ENCODE data around the gene SCRN2. TPM values are rescaled to one million over a fixed set of nuclear protein-coding genes. Genes with fewer than 3 reads are reported as not detected.

The SCRN2 gene
- total and polyA plus RNA-seq, 2 of the 13 experiments (the other 11 are each of a cell fraction or from before 2014, with no cell fraction given): 21.7 to 29.5 TPM

DNA sequence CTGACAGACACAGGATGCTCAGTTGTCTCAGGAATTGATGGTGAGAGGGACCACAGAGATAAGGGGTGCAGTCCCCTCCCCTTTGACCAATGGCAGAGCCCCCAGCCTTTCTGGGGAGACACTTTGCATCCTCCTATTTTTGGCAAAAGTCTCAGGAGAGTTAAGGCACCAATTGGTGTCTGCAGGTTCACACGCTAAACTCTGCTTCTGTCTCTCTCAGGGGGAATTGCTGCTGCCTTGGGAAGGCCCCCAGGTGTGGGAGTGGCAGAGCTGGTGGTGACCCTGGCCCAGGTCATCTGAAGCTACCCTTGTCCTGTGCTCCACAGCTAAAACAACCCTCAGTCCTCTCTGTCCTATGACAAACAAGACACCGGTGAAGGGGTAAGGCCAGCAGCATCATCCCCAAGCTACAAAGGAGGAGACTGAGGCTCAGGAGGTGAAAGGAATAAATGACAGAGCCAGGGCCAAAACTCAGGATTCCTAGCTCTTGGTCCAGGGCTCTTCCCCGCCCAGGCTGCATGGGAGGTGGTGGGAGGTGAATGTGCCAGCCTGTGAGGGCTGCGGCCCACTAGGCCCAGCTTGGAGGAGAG is 39.8 kb downstream of the SCRN2 start:
- Histone ChIP-seq H3K36me3 (replicated peaks in 1 of 2; ENCODE audit: control insufficient read depth in 1 of 2, insufficient read depth in 2 of 2, low read length in 2 of 2) (no peaks in the 10 kb centered on the region), H3K4me3 (replicated peaks in 1 of 3; ENCODE audit: insufficient read depth in 1 of 3, low read depth in 2 of 3, low read length in 3 of 3) (no peak overlapping the region), H4K20me1 (ENCODE audit: insufficient read depth, low read length) (peaks cover 4% of the 10 kb centered on the region; the same call in 1 of the 2 replicates), H3K79me2 (ENCODE audit: insufficient read depth, low read length) (no peaks in the 10 kb centered on the region), H3K27me3 (ENCODE audit: control insufficient read depth in 1 of 2, insufficient read depth in 2 of 2, low read length in 2 of 2) (peaks cover 4 to 16% of the 10 kb centered on the region in 2 experiments; a peak in 4 of 5 replicates), H3K27ac (ENCODE audit: extremely low read length, insufficient read depth, low read length) (no peak overlapping the region), H2AFZ (ENCODE audit: low read length) (no peak overlapping the region), H3K4me2 (ENCODE audit: low read depth, low read length) (no peak overlapping the region), H3K4me1 (ENCODE audit: insufficient read depth, low read length) (no peaks in the 10 kb centered on the region), H3K9ac (ENCODE audit: insufficient read depth, low read depth, low read length) (no peak overlapping the region), H3K9me3 (ENCODE audit: low read length) (no peaks in the 10 kb centered on the region)
- intact Hi-C loops (cut with micrococcal nuclease; ENCODE audit: unreplicated experiment) (no loop called here), in situ Hi-C loops (cut with HindIII; ENCODE audit: extremely low pct_ligation_motif_present, low pct_unique_long_range_greater_than_20kb) (no loop called here)
- POLR2A ChIA-PET: no interaction called here
- DNase-seq (ENCODE audit: low spot score): no peak
- 16% methylated on average over 4 of the region's 4 CpGs for WGBS (ENCODE audit: low lambda C conversion rate)
- no TSS peak for BruUV-seq (replicated peaks)
- FAIRE-seq: no peak
- CTCF ChIA-PET (ENCODE audit: low intra/inter-chr PET ratio, low total read pairs): interaction anchor here (2.2 kb wide), 1 partner anchor 25 kb away, joined by 15 read pairs; no protein-coding TSS in a partner anchor
- ATAC-seq: no peak
- TF ChIP-seq NBN (conservative IDR thresholded peaks at IDR 0.05) (no peak), ZNF75D (CRISPR knock-in tag; IDR thresholded peaks at IDR 0.05; ENCODE audit: borderline replicate concordance) (no peak), ERF (CRISPR knock-in tag; IDR thresholded peaks at IDR 0.05) (no peak), SRSF1 (optimal IDR thresholded peaks at IDR 0.05; ENCODE audit: low read depth, low read length) (no peak), XRCC5 (optimal IDR thresholded peaks at IDR 0.05; ENCODE audit: low read length) (no peak)
- TF ChIP-seq, protein P1, sequence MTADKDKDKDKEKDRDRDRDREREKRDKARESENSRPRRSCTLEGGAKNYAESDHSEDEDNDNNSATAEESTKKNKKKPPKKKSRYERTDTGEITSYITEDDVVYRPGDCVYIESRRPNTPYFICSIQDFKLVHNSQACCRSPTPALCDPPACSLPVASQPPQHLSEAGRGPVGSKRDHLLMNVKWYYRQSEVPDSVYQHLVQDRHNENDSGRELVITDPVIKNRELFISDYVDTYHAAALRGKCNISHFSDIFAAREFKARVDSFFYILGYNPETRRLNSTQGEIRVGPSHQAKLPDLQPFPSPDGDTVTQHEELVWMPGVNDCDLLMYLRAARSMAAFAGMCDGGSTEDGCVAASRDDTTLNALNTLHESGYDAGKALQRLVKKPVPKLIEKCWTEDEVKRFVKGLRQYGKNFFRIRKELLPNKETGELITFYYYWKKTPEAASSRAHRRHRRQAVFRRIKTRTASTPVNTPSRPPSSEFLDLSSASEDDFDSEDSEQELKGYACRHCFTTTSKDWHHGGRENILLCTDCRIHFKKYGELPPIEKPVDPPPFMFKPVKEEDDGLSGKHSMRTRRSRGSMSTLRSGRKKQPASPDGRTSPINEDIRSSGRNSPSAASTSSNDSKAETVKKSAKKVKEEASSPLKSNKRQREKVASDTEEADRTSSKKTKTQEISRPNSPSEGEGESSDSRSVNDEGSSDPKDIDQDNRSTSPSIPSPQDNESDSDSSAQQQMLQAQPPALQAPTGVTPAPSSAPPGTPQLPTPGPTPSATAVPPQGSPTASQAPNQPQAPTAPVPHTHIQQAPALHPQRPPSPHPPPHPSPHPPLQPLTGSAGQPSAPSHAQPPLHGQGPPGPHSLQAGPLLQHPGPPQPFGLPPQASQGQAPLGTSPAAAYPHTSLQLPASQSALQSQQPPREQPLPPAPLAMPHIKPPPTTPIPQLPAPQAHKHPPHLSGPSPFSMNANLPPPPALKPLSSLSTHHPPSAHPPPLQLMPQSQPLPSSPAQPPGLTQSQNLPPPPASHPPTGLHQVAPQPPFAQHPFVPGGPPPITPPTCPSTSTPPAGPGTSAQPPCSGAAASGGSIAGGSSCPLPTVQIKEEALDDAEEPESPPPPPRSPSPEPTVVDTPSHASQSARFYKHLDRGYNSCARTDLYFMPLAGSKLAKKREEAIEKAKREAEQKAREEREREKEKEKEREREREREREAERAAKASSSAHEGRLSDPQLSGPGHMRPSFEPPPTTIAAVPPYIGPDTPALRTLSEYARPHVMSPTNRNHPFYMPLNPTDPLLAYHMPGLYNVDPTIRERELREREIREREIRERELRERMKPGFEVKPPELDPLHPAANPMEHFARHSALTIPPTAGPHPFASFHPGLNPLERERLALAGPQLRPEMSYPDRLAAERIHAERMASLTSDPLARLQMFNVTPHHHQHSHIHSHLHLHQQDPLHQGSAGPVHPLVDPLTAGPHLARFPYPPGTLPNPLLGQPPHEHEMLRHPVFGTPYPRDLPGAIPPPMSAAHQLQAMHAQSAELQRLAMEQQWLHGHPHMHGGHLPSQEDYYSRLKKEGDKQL (CRISPR knock-in tag; IDR thresholded peaks at IDR 0.05; ENCODE audit: low read depth): no peak
- TF ChIP-seq, protein P2, sequence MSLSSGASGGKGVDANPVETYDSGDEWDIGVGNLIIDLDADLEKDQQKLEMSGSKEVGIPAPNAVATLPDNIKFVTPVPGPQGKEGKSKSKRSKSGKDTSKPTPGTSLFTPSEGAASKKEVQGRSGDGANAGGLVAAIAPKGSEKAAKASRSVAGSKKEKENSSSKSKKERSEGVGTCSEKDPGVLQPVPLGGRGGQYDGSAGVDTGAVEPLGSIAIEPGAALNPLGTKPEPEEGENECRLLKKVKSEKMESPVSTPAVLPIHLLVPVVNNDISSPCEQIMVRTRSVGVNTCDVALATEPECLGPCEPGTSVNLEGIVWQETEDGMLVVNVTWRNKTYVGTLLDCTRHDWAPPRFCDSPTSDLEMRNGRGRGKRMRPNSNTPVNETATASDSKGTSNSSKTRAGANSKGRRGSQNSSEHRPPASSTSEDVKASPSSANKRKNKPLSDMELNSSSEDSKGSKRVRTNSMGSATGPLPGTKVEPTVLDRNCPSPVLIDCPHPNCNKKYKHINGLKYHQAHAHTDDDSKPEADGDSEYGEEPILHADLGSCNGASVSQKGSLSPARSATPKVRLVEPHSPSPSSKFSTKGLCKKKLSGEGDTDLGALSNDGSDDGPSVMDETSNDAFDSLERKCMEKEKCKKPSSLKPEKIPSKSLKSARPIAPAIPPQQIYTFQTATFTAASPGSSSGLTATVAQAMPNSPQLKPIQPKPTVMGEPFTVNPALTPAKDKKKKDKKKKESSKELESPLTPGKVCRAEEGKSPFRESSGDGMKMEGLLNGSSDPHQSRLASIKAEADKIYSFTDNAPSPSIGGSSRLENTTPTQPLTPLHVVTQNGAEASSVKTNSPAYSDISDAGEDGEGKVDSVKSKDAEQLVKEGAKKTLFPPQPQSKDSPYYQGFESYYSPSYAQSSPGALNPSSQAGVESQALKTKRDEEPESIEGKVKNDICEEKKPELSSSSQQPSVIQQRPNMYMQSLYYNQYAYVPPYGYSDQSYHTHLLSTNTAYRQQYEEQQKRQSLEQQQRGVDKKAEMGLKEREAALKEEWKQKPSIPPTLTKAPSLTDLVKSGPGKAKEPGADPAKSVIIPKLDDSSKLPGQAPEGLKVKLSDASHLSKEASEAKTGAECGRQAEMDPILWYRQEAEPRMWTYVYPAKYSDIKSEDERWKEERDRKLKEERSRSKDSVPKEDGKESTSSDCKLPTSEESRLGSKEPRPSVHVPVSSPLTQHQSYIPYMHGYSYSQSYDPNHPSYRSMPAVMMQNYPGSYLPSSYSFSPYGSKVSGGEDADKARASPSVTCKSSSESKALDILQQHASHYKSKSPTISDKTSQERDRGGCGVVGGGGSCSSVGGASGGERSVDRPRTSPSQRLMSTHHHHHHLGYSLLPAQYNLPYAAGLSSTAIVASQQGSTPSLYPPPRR (CRISPR knock-in tag; IDR thresholded peaks at IDR 0.05; ENCODE audit: borderline replicate concordance): no peak
- TF ChIP-seq, protein P3, sequence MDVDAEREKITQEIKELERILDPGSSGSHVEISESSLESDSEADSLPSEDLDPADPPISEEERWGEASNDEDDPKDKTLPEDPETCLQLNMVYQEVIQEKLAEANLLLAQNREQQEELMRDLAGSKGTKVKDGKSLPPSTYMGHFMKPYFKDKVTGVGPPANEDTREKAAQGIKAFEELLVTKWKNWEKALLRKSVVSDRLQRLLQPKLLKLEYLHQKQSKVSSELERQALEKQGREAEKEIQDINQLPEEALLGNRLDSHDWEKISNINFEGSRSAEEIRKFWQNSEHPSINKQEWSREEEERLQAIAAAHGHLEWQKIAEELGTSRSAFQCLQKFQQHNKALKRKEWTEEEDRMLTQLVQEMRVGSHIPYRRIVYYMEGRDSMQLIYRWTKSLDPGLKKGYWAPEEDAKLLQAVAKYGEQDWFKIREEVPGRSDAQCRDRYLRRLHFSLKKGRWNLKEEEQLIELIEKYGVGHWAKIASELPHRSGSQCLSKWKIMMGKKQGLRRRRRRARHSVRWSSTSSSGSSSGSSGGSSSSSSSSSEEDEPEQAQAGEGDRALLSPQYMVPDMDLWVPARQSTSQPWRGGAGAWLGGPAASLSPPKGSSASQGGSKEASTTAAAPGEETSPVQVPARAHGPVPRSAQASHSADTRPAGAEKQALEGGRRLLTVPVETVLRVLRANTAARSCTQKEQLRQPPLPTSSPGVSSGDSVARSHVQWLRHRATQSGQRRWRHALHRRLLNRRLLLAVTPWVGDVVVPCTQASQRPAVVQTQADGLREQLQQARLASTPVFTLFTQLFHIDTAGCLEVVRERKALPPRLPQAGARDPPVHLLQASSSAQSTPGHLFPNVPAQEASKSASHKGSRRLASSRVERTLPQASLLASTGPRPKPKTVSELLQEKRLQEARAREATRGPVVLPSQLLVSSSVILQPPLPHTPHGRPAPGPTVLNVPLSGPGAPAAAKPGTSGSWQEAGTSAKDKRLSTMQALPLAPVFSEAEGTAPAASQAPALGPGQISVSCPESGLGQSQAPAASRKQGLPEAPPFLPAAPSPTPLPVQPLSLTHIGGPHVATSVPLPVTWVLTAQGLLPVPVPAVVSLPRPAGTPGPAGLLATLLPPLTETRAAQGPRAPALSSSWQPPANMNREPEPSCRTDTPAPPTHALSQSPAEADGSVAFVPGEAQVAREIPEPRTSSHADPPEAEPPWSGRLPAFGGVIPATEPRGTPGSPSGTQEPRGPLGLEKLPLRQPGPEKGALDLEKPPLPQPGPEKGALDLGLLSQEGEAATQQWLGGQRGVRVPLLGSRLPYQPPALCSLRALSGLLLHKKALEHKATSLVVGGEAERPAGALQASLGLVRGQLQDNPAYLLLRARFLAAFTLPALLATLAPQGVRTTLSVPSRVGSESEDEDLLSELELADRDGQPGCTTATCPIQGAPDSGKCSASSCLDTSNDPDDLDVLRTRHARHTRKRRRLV (CRISPR knock-in tag; IDR thresholded peaks at IDR 0.05): no peak

Measured in HepG2 (cell line).